ENCODE measurements around the gene UMODL1.

- TF ChIP-seq POLR2AphosphoS5 (IDR thresholded peaks at IDR 0.05; ENCODE audit: borderline replicate concordance, low read depth, low read length) (no peak), EZH2 (IDR thresholded peaks at IDR 0.05) (no peak)
Measured at GRCh38 chr21:42108554-42109340, 37.6 kb downstream of the UMODL1 start.
